ENCODE measurements around the gene DBNDD1. TPM values are rescaled to one million over a fixed set of nuclear protein-coding genes. Genes with fewer than 3 reads are reported as not detected.

Gene DBNDD1
- total and polyA plus RNA-seq, 10 of the 15 experiments (the other 5 are each of a cell fraction or from before 2014, with no cell fraction given): 0.06 to 4.6 (median 0.55) TPM

DNA sequence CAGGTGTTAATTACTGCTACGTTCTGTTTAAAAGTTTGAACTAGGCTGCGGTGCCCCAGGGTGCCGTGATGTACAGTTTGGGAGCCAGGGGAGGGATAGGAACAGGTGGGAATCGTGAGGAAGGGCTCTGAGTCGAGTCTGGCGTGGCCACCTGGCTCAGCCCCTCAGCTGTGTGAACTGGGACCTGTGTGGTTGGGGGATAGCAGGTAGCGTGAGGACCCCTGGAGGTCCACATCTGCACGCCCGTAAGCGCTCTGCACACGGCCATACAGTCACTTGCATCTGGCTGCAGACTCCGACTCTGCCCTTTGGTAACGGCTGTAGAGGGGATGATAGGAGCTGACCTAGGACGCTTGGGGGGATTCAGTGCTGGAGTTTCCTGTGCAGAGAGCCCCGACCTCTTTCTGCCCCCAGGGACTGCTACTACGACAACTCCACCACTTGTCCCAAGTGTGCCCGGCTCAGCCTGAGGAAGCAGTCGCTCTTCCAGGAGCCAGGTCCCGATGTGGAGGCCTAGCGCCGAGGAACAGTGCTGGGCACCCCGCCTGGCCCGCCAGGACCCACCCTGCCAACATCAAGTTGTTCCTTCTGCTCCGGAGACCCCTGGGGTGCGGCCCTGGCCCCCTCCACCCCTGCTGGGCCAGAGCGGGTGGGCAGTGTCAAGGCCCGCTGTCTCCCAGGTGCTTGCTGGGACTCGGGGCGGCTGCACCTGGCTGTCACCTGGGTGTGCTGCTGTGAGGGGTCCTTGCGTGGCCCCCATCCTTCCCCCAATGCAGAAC, 53.6 kb downstream of the DBNDD1 start:
- no peak for DNase-seq (ENCODE audit: low read depth, low spot score)
- intact Hi-C loops (cut with micrococcal nuclease; ENCODE audit: unreplicated experiment): no loop called here
- TF ChIP-seq, protein P1, sequence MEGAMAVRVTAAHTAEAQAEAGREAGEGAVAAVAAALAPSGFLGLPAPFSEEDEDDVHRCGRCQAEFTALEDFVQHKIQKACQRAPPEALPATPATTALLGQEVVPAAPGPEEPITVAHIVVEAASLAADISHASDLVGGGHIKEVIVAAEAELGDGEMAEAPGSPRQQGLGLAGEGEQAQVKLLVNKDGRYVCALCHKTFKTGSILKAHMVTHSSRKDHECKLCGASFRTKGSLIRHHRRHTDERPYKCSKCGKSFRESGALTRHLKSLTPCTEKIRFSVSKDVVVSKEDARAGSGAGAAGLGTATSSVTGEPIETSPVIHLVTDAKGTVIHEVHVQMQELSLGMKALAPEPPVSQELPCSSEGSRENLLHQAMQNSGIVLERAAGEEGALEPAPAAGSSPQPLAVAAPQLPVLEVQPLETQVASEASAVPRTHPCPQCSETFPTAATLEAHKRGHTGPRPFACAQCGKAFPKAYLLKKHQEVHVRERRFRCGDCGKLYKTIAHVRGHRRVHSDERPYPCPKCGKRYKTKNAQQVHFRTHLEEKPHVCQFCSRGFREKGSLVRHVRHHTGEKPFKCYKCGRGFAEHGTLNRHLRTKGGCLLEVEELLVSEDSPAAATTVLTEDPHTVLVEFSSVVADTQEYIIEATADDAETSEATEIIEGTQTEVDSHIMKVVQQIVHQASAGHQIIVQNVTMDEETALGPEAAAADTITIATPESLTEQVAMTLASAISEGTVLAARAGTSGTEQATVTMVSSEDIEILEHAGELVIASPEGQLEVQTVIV (IDR thresholded peaks at IDR 0.05; ENCODE audit: borderline replicate concordance, partially characterized antibody): no peak
- TF ChIP-seq MXI1 (IDR thresholded peaks at IDR 0.05; ENCODE audit: low read depth, low read length) (no peak), CEBPB (IDR thresholded peaks at IDR 0.05; ENCODE audit: borderline replicate concordance in 1 of 2, low read depth in 2 of 2, low read length in 2 of 2) (no peak), ZNF217 (IDR thresholded peaks at IDR 0.05) (no peak), HDGF (IDR thresholded peaks at IDR 0.05) (no peak), EP300 (IDR thresholded peaks at IDR 0.05; ENCODE audit: borderline replicate concordance in 1 of 2, control insufficient read depth in 1 of 2, low read depth in 2 of 2, low read length in 2 of 2) (no peak), SRF (IDR thresholded peaks at IDR 0.05; ENCODE audit: low read depth in 2 of 2, low read length in 2 of 2) (no peak), PAX5 (IDR thresholded peaks at IDR 0.05; ENCODE audit: borderline replicate concordance, low read depth, low read length) (no peak), RCOR1 (conservative IDR thresholded peaks at IDR 0.05; ENCODE audit: low read depth, low read length) (no peak), MYB (IDR thresholded peaks at IDR 0.05; ENCODE audit: borderline replicate concordance, low read depth, low read length) (no peak), RB1 (IDR thresholded peaks at IDR 0.05; ENCODE audit: borderline replicate concordance) (no peak), RBBP5 (conservative IDR thresholded peaks at IDR 0.05) (no peak), ZNF274 (IDR thresholded peaks at IDR 0.05; ENCODE audit: insufficient read depth, insufficient read length) (no peak), CREB1 (IDR thresholded peaks at IDR 0.05; ENCODE audit: low read depth) (no peak)
- TF ChIP-seq, protein P2, sequence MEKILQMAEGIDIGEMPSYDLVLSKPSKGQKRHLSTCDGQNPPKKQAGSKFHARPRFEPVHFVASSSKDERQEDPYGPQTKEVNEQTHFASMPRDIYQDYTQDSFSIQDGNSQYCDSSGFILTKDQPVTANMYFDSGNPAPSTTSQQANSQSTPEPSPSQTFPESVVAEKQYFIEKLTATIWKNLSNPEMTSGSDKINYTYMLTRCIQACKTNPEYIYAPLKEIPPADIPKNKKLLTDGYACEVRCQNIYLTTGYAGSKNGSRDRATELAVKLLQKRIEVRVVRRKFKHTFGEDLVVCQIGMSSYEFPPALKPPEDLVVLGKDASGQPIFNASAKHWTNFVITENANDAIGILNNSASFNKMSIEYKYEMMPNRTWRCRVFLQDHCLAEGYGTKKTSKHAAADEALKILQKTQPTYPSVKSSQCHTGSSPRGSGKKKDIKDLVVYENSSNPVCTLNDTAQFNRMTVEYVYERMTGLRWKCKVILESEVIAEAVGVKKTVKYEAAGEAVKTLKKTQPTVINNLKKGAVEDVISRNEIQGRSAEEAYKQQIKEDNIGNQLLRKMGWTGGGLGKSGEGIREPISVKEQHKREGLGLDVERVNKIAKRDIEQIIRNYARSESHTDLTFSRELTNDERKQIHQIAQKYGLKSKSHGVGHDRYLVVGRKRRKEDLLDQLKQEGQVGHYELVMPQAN (conservative IDR thresholded peaks at IDR 0.05): no peak
- TF ChIP-seq, protein P3, sequence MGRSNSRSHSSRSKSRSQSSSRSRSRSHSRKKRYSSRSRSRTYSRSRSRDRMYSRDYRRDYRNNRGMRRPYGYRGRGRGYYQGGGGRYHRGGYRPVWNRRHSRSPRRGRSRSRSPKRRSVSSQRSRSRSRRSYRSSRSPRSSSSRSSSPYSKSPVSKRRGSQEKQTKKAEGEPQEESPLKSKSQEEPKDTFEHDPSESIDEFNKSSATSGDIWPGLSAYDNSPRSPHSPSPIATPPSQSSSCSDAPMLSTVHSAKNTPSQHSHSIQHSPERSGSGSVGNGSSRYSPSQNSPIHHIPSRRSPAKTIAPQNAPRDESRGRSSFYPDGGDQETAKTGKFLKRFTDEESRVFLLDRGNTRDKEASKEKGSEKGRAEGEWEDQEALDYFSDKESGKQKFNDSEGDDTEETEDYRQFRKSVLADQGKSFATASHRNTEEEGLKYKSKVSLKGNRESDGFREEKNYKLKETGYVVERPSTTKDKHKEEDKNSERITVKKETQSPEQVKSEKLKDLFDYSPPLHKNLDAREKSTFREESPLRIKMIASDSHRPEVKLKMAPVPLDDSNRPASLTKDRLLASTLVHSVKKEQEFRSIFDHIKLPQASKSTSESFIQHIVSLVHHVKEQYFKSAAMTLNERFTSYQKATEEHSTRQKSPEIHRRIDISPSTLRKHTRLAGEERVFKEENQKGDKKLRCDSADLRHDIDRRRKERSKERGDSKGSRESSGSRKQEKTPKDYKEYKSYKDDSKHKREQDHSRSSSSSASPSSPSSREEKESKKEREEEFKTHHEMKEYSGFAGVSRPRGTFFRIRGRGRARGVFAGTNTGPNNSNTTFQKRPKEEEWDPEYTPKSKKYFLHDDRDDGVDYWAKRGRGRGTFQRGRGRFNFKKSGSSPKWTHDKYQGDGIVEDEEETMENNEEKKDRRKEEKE (IDR thresholded peaks at IDR 0.05): no peak
- in situ Hi-C loops (cut with MboI): no loop called here
- Histone ChIP-seq H3K9ac (ENCODE audit: control insufficient read depth, insufficient read depth, low read length) (no peak overlapping the region), H3K4me1 (ENCODE audit: control insufficient read depth, insufficient read depth, low read length) (peaks cover 5% of the 10 kb centered on the region; the same call in 1 of the 2 replicates), H3K36me3 (ENCODE audit: control insufficient read depth in 2 of 2, insufficient read depth in 2 of 2, low read length in 1 of 2) (no peaks in the 10 kb centered on the region; a peak in 1 of 4 replicates), H2AFZ (ENCODE audit: control insufficient read depth, low read depth, low read length) (no peak overlapping the region), H3K4me2 (ENCODE audit: control insufficient read depth, insufficient read depth) (no peak overlapping the region), H3K4me3 (no peak overlapping the region), H3K79me2 (ENCODE audit: control insufficient read depth, insufficient read depth, low read length) (no peaks in the 10 kb centered on the region), H3K27ac (ENCODE audit: control insufficient read depth, insufficient read depth) (no peak overlapping the region), H3K9me3 (replicated peaks; ENCODE audit: control insufficient read depth, insufficient read depth, low read length) (no peaks in the 10 kb centered on the region), H4K20me1 (ENCODE audit: control insufficient read depth, insufficient read depth) (no peaks in the 10 kb centered on the region), H3K27me3 (replicated peaks in 1 of 2; ENCODE audit: control insufficient read depth in 2 of 2, insufficient read depth in 2 of 2, low read length in 1 of 2) (no peaks in the 10 kb centered on the region)
- no TSS peak for BruUV-seq (replicated peaks)
- ChIA-PET RAD21 (ENCODE audit: unreplicated experiment) (no interaction called here), POLR2A (interaction anchor here (1.3 kb wide), 1 partner anchor 9 kb away, joined by 4 read pairs; no protein-coding TSS in a partner anchor), CTCF (interaction anchor here (1.2 kb wide), 1 partner anchor 18 kb away, joined by 3 read pairs; the partner anchor contains the start of gene DEF8), SMC1A (ENCODE audit: uncharacterized antibody, unreplicated experiment) (no interaction called here)
- no peak for ATAC-seq
- 86% methylated on average over 27 of the region's 30 CpGs for WGBS (ENCODE audit: insufficient coverage, insufficient replicate concordance, low lambda C conversion rate, missing lambda C conversion rate)
- FAIRE-seq: no peak
